Mammary microvascular endothelial cell (primary cell): ENCODE results near the gene ARHGEF9. TPM values are rescaled to one million over a fixed set of nuclear protein-coding genes. Genes with fewer than 3 reads are reported as not detected.

Experiments used
- total RNA-seq: library from RNA; depleted of rRNA; stranded (reverse); fragments of >200 nt; gene quantifications from 2 replicates; pipeline ENCODE4 v1.2.3, GENCODE V29; 2015

ARHGEF9 gene
- 3.1 and 3.7 TPM in 2 replicates for total RNA-seq

DNA sequence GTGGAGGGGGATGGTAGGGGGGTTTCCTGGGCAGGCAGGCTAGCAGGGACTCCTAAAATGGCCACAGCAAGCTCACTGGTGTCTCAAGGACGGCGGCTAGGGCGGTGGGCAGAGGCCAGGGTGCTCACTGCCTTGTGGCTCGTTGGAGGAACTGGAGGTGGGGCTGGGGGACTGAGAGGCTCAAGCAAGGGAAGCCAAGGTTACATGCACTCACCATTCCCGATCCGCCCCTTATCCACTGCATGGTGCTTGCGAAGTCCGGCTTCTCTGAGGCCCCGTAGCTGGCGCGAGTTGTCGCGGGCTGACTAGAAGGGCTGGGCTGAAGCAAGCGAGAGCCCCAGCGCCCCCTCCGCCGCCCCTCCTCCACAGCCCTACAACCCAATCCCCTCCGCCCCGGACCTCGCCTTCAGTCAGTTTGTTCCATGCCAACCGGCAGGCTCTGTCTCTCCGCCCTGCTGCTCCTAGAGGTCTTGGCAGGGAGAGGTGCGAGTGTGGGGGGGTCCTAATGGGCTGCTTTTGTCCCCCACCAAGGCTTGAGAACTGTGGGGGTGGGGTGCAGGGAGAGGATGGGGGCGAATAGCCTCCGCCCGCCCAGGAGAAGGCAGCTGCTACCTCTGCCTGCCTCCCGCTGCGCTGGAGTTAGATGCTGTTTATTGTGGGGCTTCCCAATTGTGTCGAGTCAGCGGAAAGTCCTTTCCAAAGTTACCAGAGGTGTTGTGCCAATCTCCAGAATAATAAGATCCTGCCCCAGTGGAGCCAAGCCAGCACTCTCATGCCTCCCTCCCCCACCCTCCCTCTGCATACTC, at the start of gene ARHGEF9:
Gene ARHGEF9 (minus strand): TSS at position 313 of the 806 bp plus-strand sequence. CDS start 69 bp downstream, at position 244.

